Trophoblast cell (in vitro differentiated cells and primary cell): ENCODE measurements around the gene MTCH2.
A peak's percentile ranks its signal among the peaks of the same experiment; 100 is the strongest.

Experiments used
- DNase-seq, 2 donors: peaks; one replicate each; pipeline ENCODE4 v3.0.0-alpha.2; 2016
- H2AFZ ChIP-seq: 2 replicates; pipeline ENCODE4 v1.6.1; 2013; ENCODE audit warnings: low read length, moderate library complexity, mild to moderate bottlenecking; ENCODE audit not compliant: insufficient read depth, poor library complexity
- H2AK5ac ChIP-seq: 2 replicates; pipeline ENCODE4 v1.6.1; 2013; ENCODE audit warnings: mild to moderate bottlenecking, low read length
- H2BK120ac ChIP-seq: 2 replicates; pipeline ENCODE4 v1.6.1; 2013; ENCODE audit warnings: low read length, mild to moderate bottlenecking, moderate library complexity; ENCODE audit not compliant: insufficient read depth, poor library complexity
- H2BK12ac ChIP-seq: 2 replicates; pipeline ENCODE4 v1.6.1; 2013; ENCODE audit warnings: mild to moderate bottlenecking, low read length, moderate library complexity
- H2BK5ac ChIP-seq: 2 replicates; pipeline ENCODE4 v1.6.1; 2013; ENCODE audit warnings: low read length, low read depth, moderate library complexity, mild to moderate bottlenecking; ENCODE audit not compliant: poor library complexity
- H3K14ac ChIP-seq: 2 replicates; pipeline ENCODE4 v1.6.1; 2013; ENCODE audit warnings: mild to moderate bottlenecking, low read length
- H3K18ac ChIP-seq: 2 replicates; pipeline ENCODE4 v1.6.1; 2013; ENCODE audit warnings: mild to moderate bottlenecking, low read length
- H3K23ac ChIP-seq: 2 replicates; pipeline ENCODE4 v1.6.1; 2013; ENCODE audit warnings: low read length
- H3K27ac ChIP-seq: 2 replicates; pipeline ENCODE4 v1.5.1; 2013; ENCODE audit warnings: low read depth, mild to moderate bottlenecking, inconsistent platforms, low read length, moderate library complexity
- H3K27me3 ChIP-seq: 2 replicates; pipeline ENCODE4 v1.6.1; 2013; ENCODE audit warnings: inconsistent platforms, mild to moderate bottlenecking, low read length, moderate library complexity; ENCODE audit not compliant: insufficient read depth
- H3K36me3 ChIP-seq, 2 experiments: 1 replicate in 1 of 2; 2 replicates in 1 of 2; pipeline ENCODE4 v1.6.1; 2013; ENCODE audit warnings: low read length in 2 of 2, mild to moderate bottlenecking in 2 of 2, moderate library complexity in 1 of 2; ENCODE audit not compliant: insufficient read depth in 2 of 2, control insufficient read depth in 1 of 2
- H3K4ac ChIP-seq: 2 replicates; pipeline ENCODE4 v1.6.1; 2013; ENCODE audit warnings: low read depth, mild to moderate bottlenecking, low read length, moderate library complexity
- H3K4me1 ChIP-seq, 2 experiments: 1 replicate in 1 of 2; 2 replicates in 1 of 2; pipeline ENCODE4 v1.6.1; 2013; ENCODE audit warnings: low read length in 2 of 2, mild to moderate bottlenecking in 2 of 2, moderate library complexity in 1 of 2; ENCODE audit not compliant: insufficient read depth in 2 of 2, control insufficient read depth in 1 of 2
- H3K4me2 ChIP-seq: 2 replicates; pipeline ENCODE4 v1.6.1; 2013; ENCODE audit warnings: inconsistent platforms, mild to moderate bottlenecking, low read length, moderate library complexity
- H3K4me3 ChIP-seq: 2 replicates; pipeline ENCODE4 v1.5.1; 2013; ENCODE audit warnings: mild to moderate bottlenecking, low read depth, low read length, inconsistent platforms
- H3K79me1 ChIP-seq: one replicate; pipeline ENCODE4 v1.6.1; 2013; ENCODE audit warnings: low read length
- H3K79me2 ChIP-seq: 2 replicates; pipeline ENCODE4 v1.6.1; 2013; ENCODE audit warnings: low read length, mild to moderate bottlenecking; ENCODE audit not compliant: control insufficient read depth, insufficient read depth, poor library complexity
- H3K9ac ChIP-seq: 2 replicates; pipeline ENCODE4 v1.6.1; 2013; ENCODE audit warnings: mild to moderate bottlenecking, low read length
- H3K9me3 ChIP-seq: 2 replicates; pipeline ENCODE4 v1.6.1; 2013; ENCODE audit warnings: low read depth, mild to moderate bottlenecking, control low read depth, inconsistent platforms, low read length; ENCODE audit not compliant: insufficient read depth
- H4K12ac ChIP-seq: 2 replicates; pipeline ENCODE4 v1.6.1; 2013; ENCODE audit warnings: low read depth, mild to moderate bottlenecking, low read length, moderate library complexity
- H4K8ac ChIP-seq: 2 replicates; pipeline ENCODE4 v1.6.1; 2013; ENCODE audit warnings: low read depth, mild to moderate bottlenecking, low read length, moderate library complexity
- H4K91ac ChIP-seq: one replicate; pipeline ENCODE4 v1.6.1; 2013; ENCODE audit warnings: low read depth, mild to moderate bottlenecking, low read length, moderate library complexity
- WGBS: extraction: QIAGEN DNeasy Blood & Tissue Kit; methylation state at CpG from one replicate; pipeline ENCODE4 v1.1.7; 2013; ENCODE audit warnings: missing lambda C conversion rate; ENCODE audit not compliant: insufficient read length, insufficient coverage; ENCODE audit errors: extremely low coverage; 5-methylcytosine and 5-hydroxymethylcytosine counted together

Gene MTCH2

DNA sequence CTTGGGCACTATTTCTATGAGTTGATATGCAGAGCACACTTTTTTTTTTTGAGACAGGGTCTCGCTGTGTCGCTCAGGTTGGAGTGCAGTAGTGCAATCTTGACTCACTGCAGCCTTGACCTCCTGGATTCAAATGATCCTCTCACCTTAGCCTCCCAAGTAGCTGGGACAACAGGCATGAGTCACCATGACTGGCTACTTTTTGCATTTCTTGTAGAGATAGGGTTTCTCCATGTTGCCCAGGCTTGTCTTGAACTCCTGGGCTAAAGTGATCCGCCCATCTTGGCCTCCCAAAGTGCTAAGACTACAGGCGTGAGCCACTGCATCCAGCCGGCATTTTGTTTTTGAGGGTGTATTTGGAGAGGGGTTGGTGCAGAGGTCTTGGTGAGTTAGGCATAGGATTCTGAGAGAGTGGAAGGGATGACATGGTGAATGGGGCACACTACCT is 29.9 kb upstream of the MTCH2 start:
- Histone ChIP-seq H3K4ac (no peak overlapping the region), H2BK12ac (no peak overlapping the region), H2BK5ac (no peak overlapping the region), H3K4me3 (no peak overlapping the region), H3K9me3 (no peaks in the 10 kb centered on the region), H3K79me1 (no peaks in the 10 kb centered on the region), H3K27ac (no peak overlapping the region), H3K27me3 (no peaks in the 10 kb centered on the region), H2AFZ (no peak overlapping the region), H3K14ac (no peak overlapping the region), H4K91ac (no peak overlapping the region), H3K4me2 (no peak overlapping the region), H4K12ac (no peak overlapping the region), H3K4me1 (peaks cover 2 to 4% of the 10 kb centered on the region in 2 experiments), H3K18ac (no peak overlapping the region), H4K8ac (no peak overlapping the region), H3K36me3 (no peaks in the 10 kb centered on the region), H3K9ac (no peak overlapping the region), H3K79me2 (no peaks in the 10 kb centered on the region), H3K23ac (no peak overlapping the region), H2AK5ac (no peak overlapping the region), H2BK120ac (no peak overlapping the region)
- WGBS: no CpG with 5 or more reads among the region's 5 CpGs
- DNase-seq: peak; percentile 14 to 41

DNA sequence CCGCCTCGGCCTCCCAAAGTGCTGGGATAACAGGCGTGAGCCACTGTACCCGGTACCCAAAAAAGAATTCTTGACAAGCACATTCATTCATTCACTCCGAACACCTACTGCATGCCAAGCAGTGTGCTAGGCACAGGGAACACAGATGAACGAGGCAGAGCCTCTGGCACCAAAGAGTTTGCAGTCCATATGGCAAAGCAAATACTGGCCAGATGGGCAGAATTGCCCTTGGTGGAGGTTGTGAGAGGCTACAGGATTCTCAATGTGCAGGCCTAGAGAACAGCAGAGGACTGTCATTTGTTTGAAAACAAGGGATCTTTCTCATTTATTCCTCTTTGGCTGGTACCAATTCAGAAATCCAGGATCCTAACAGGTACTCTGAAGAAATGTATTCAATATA is 27.5 kb upstream of the MTCH2 start:
- Histone ChIP-seq H3K79me1 (no peaks in the 10 kb centered on the region), H4K91ac (no peak overlapping the region), H3K4me3 (no peak overlapping the region), H4K12ac (no peak overlapping the region), H3K4me2 (no peak overlapping the region), H2BK120ac (no peak overlapping the region), H4K8ac (no peak overlapping the region), H2BK5ac (no peak overlapping the region), H2AK5ac (no peak overlapping the region), H3K9ac (no peak overlapping the region), H3K27me3 (no peaks in the 10 kb centered on the region), H3K4me1 (peaks cover 4 to 5% of the 10 kb centered on the region in 2 experiments), H3K79me2 (no peaks in the 10 kb centered on the region), H3K27ac (no peak overlapping the region), H3K18ac (no peak overlapping the region), H3K36me3 (no peaks in the 10 kb centered on the region), H2BK12ac (no peak overlapping the region), H3K4ac (no peak overlapping the region), H3K14ac (no peak overlapping the region), H3K23ac (no peak overlapping the region), H3K9me3 (no peaks in the 10 kb centered on the region), H2AFZ (no peak overlapping the region)
- no CpG with 5 or more reads among the region's 6 CpGs for WGBS
- no peak for DNase-seq

DNA sequence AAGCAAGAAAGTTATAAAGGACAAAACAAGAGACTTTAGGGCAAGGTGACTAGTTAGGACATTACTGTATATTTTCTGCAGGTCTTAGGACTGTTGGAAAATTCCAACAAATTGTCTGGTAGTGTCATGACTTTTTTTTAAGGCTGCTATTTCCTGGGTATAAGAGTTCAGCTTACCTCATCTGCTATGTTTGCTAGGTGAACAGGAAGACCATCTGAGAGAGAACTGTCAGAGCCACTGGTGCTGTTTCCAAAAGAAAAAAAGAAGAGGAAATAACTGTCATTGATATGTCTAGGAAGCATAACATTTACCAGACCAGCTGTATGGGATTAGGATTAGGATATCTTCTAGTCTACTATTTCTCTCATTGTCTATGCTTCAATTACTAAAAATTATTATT is 26.3 kb upstream of the MTCH2 start:
- H2BK5ac ChIP-seq: no peak overlapping the region
- no peak overlapping the region for H3K4me3 ChIP-seq
- no peak overlapping the region for H3K18ac ChIP-seq
- no peak overlapping the region for H4K91ac ChIP-seq
- no peak overlapping the region for H3K27ac ChIP-seq
- no peak overlapping the region for H3K4me2 ChIP-seq
- H3K9ac ChIP-seq: no peak overlapping the region
- no peak overlapping the region for H2BK12ac ChIP-seq
- no peak overlapping the region for H3K14ac ChIP-seq
- H3K4ac ChIP-seq: no peak overlapping the region
- no peaks in the 10 kb centered on the region for H3K9me3 ChIP-seq
- H2BK120ac ChIP-seq: no peak overlapping the region
- no peaks in the 10 kb centered on the region for H3K27me3 ChIP-seq
- H3K79me1 ChIP-seq: no peaks in the 10 kb centered on the region
- no peak overlapping the region for H2AFZ ChIP-seq
- H2AK5ac ChIP-seq: no peak overlapping the region
- DNase-seq: no peak
- no peak overlapping the region for H4K8ac ChIP-seq
- peaks cover 4 to 5% of the 10 kb centered on the region in 2 experiments for H3K4me1 ChIP-seq
- H3K79me2 ChIP-seq: no peaks in the 10 kb centered on the region
- no peak overlapping the region for H4K12ac ChIP-seq
- H3K23ac ChIP-seq: no peak overlapping the region
- no peaks in the 10 kb centered on the region for H3K36me3 ChIP-seq

DNA sequence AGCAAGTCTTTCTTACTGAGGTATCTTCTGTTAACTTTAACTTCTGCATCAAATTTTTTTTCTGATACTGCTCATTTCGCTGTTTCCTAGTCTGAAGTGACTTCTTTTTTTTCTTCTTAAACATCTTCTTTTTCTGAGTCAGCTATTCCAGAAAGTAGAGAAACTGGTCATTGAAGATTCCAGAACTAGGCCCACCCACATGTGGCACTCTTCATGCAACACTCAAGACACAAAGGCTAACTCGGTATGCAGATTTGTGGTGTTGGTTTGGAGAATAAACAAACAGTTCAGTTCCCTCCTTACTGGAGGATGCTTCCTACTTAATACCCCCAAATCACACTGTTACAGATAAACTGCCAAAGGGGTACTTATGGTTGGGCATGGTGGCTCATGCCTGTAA is 25.2 kb upstream of the MTCH2 start:
- H3K9ac ChIP-seq: no peak overlapping the region
- H3K4ac ChIP-seq: no peak overlapping the region
- peak overlapping the region; percentile 14 for H3K4me2 ChIP-seq
- H3K4me3 ChIP-seq: no peak overlapping the region
- H2AFZ ChIP-seq: no peak overlapping the region
- peak; percentile 61 to 82 for DNase-seq
- no peaks in the 10 kb centered on the region for H3K9me3 ChIP-seq
- H4K12ac ChIP-seq: no peak overlapping the region
- no peaks in the 10 kb centered on the region for H3K27me3 ChIP-seq
- H3K36me3 ChIP-seq: no peaks in the 10 kb centered on the region
- no peak overlapping the region for H3K18ac ChIP-seq
- peaks cover 4 to 5% of the 10 kb centered on the region in 2 experiments for H3K4me1 ChIP-seq
- H3K14ac ChIP-seq: no peak overlapping the region
- no peak overlapping the region for H3K27ac ChIP-seq
- H3K79me2 ChIP-seq: no peaks in the 10 kb centered on the region
- H4K91ac ChIP-seq: no peak overlapping the region
- no peaks in the 10 kb centered on the region for H3K79me1 ChIP-seq
- H2BK120ac ChIP-seq: no peak overlapping the region
- no peak overlapping the region for H4K8ac ChIP-seq
- H2BK5ac ChIP-seq: no peak overlapping the region
- no peak overlapping the region for H2AK5ac ChIP-seq
- no peak overlapping the region for H2BK12ac ChIP-seq
- WGBS: no CpG with 5 or more reads among the region's 2 CpGs
- H3K23ac ChIP-seq: no peak overlapping the region
